GM18511 (cell line): ENCODE measurements around the gene ZIC1.

ENCODE experiments used
- ATAC-seq: cut with Tn5 transposase; IDR thresholded peaks from one replicate; pipeline ENCODE4 v1.9.1; 2021; ENCODE audit warnings: mild to moderate bottlenecking, moderate library complexity; ENCODE audit not compliant: unreplicated experiment

The ZIC1 gene

DNA sequence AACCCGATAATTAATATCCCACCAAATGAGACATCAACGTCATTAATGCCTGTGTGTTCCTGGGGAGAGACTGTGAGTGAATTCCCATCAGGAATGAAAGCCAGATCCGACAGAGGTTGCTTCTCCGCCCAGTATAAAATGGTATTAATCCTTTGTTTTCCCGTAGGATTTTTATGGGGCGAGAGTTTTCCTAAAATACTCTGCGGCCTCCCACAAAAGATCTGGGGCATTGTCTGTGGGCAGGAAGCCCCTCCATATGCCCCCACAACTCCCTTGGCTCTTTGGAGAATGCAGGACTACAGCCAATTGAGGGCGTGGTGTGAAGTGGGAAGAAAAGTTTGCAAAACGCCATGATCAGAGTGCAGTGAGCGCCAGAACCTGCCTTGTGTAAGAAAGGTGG lies 29.5 kb upstream of the ZIC1 start:
- ATAC-seq, result no peak

DNA sequence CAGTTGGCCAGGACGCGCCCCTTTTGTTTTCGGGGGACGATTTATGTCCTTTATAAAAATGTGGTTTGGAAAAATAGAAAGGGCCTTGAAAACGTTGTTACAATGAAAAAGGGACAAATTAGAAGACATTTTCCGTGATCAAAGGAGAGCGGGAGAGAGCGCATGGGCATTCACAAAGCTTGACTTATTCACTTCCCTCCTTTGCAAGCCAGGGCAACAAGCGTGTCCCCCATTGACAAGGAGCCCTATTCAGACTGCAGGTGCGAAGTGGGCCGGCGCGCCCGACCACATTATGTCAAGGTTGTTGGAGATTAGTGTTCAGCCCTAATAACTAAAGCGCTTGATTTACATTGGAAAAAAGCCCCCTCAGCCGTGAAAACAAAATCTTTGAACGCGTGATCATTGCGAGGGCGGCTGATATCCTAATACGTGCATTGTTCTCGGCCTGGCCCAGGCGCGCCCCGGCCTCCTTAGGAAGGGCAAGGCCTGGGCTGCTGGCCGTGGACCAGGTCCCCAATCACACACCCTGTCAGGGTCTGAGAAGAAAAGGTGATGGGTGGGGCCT lies 28.7 kb upstream of the ZIC1 start:
- no peak for ATAC-seq

DNA sequence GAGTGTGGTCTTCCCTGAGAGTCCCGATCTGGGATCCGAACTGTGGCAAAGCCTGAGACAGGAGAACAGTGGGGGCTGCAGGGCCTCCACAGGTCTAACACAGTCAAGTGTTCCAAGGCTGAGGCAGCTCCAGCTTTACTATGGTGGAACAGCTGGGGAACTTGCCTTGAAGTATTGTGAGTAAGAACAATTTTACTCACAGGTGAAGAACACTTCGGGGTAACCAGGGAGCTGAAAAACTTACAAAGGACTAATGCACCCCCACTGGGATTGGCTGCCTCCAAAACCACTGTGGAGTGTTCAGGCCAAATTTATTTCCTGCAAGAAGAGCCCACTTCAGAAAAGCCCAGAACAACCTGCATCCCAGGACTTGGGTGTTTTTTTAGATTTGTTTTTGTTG lies 28.2 kb upstream of the ZIC1 start:
- no peak for ATAC-seq

DNA sequence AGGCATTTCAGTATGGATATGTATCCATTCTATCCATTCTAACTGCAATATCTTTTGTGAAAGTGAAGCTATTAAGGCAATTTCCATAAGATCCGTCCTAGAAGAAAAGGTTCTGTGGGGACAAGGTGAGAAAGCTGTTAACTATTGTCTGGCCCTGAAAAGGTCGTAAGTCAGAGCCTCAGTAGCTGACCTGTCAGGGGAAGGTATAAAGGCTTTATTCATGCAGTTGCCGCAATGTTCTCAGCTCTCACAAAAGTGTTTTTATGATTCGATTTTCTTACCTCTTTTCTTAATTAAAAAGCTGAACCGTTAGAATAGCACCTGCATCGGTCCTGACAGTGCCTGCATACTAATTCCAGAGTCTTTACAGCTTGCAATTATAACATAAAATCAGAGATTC lies 27.6 kb upstream of the ZIC1 start:
- ATAC-seq, result no peak

DNA sequence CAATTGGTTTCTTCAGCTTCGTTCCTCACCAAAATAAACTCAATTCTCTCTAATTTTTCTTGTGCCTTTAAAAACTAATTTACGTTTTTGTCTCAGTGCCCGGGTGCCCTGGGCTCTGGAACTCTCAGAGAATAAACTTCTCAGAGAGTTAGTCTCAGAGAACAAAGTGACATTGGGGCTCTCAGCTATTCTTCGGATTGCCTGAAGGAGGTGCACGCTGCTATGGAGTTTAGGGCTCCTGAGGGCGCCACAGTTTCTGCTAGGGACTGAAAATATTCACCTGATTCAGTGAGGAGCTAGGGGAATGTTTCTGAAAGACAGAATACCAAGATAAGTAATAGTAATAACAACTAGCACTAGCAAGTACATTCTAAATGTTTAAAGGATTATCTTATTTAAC lies 25.5 kb upstream of the ZIC1 start:
- ATAC-seq, result no peak

DNA sequence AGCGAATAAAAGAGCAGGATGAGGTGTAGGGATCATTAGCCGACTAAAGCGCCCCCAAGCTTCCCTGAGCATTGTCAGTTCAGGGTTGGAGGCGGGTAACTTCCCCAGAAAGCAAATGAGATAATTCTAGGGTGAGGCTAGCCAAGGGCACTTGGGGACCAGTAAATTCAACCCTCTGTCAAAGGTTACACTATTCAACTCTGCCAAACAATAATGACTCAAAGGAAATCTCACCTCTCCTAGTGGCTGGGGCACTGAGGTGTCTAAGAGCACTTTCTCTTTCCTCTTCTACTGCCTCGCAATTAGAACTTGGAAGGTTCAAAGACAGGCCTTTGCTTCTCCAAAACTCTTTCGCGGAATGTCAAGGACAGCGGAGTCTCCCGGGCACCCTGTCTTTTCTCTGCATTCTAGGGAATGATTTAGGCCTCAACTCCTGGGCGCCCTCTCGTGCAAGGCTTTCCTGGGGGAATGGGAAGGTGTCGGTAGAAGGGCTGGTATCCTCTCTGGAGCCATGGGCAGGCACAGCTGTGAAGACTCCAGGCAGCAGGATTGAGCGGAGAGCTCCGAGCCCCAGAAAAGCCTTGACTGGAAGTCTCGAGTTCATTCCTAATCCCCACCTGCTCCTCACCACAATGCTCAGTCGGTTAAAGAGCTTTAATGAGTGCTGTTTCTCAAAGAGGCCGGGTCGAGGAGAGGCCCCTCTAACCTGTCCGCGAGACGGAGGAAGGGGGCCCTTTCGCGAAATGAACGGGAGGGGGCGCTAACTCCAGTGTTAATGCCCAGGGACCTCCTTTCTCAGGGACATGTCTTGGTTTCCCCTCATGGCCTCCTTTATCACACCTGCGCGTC lies 24.7 kb upstream of the ZIC1 start:
- ATAC-seq, result no peak

DNA sequence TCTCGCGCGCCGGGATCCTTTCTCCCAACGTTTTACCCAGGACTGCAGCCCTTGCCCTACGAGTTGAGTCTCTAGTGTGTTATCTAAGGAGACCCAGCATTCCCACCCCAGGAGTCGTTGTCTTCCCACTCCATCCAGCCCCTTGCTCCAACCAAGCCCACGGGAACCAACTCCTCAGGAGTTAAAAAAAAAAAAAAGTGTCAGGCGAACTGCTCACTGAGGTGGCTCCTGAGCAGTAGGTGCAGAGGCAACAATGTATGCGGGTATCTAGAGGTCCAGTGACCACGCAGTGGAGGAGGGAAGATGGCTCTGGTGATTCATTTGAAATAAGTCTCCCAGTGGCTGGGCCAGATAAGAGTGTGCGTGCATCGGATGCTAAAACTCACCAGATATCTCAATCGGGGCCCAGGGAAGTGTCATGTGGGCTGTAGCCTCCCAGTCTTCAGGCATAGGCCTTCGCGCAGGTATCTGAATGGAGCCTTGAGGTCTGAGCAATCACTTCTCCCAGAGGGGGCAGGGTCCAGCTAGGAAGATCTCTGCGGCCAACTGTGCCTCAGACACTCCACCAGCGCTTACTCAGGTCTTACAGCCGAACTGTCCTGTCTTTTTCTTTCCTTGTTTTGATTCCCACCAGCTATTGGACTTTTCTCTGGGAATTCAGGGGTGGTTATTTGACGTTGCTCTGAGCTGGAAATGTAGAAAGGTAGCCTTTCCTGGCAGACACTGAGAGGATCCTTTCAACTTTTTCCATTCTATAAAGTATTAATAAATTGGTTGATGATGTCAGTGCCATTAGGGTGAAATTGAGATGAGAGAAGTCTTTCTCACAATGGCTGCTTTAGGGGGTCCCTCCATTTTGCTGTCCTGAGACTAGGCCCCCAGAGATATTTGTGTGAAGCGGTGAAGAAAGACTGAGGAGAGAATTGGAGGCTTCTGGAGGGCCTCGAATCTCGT lies 23.8 kb upstream of the ZIC1 start:
- ATAC-seq, result no peak

DNA sequence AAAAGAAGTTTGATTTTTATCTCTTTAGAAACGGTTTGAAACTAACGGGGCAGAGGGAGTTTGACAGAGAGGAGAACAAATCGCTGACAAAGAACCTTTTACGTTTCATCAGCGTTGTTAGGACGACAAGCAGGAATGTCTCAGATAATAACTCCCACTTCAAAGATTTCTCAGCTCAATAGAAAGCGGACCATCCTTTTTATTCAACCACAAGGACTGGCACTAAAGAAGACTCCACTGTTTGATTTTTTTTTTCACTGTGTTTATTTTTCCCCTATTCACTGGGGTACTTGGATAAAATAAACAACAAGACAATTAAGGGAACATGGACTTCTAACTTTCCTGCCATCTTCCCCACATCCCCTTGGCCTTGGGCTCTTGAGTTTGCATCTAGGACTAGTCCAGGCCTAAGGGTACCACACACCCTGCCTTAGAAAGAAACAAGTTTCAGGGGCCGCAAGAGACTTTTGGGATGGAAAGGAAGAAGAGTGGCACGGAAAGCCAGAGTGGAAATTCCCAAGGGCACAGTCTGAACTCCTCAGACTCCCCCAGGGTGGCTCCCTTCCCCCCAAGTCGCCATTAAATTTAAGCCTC lies 21.8 kb upstream of the ZIC1 start:
- ATAC-seq, result no peak

DNA sequence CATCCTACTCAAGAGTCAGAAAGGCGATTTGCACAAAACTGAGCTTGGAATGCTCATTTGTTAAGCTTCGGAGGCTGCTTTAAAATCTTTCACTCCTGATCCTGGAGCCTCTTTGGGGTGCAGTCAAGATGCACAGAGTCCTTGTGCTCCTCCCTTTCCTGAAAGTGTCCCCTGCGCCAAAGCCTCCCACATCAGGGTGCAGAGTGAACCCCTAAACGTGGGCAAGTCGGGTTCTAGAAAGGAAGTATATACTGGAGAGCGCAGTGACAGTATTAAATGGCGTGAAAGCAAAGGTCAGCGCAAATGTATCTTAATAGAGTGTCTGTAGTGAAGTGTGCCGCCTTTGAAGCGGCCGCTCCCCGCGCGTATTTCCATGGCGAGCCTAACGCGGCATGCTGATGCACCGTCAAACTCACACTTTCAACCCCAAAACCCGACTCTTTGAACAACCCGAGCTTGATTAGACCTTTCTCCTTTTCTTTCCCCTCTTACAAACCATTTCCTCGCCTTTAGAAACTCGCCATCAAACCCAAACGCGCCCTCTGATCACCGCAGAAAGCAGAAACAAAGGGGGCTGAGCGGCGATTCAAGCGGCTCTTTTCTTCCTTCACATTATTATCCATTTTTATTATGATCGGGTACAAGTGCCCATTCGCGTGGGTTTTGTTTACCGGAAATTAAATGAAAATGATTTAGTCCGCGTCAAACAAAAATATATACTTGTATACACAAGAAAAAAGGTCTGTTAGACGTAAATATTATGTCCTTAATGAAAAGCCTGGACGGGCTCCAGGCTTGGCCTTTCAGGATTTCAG lies 21.1 kb upstream of the ZIC1 start:
- no peak for ATAC-seq

DNA sequence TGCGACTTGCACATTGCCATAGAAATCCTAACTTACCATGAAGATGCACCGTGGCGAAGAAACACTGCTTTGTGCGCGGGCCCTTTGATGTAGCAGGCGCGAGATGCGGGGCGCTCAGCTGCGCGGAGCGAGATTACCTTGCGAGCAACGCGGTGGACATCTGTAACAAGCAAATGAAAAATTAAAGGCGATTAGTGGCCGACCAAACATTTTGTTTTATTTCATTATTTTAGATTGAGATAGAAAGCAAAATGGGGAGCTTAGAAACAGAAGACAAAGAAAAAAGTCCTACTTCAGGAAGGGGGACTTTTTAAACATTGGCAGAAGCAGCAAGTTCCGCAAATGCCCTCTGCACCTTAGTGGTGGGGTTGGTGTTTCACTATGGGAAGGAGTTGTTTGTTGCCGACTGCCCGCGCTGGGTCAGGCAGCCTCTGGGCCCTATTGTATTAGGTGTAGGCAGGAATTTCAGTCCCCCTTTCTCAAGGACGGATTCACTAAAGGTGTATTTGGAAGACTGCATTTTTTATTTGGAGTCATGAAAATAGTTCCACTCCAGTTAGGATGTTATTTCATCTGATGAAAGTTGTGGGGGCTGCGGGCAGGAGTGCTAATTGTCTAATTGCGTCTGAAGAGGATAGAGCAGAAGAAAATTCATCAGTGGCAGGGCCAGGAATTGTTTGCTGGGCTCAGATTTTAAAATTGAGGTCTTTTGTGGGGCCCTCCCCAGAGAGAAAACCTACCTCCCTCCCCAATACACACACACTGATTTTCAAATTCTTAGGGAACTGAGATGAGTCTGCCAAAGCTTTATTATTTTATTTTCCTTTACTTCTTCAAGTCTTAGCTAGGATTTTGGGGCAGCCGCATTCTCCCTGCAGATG lies 20.2 kb upstream of the ZIC1 start:
- no peak for ATAC-seq

DNA sequence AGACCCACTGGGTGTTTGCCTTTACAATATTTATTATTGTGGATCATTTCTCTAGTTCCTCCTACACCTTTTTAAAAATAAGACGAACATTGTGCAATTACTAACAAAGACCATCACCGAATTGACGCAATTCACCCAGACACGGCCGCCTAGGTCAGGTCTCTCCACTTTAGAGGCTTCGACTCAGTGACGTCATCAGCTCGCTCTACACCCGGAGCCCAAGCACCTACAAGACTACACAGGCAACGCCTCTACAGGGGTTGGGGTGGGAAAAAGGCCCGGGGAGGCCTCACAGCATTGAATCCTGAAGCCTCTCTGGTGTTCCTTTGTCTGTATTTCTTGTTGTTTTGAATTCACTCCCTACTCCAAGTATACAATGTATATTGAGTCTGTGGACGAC lies 19.4 kb upstream of the ZIC1 start:
- no peak for ATAC-seq

DNA sequence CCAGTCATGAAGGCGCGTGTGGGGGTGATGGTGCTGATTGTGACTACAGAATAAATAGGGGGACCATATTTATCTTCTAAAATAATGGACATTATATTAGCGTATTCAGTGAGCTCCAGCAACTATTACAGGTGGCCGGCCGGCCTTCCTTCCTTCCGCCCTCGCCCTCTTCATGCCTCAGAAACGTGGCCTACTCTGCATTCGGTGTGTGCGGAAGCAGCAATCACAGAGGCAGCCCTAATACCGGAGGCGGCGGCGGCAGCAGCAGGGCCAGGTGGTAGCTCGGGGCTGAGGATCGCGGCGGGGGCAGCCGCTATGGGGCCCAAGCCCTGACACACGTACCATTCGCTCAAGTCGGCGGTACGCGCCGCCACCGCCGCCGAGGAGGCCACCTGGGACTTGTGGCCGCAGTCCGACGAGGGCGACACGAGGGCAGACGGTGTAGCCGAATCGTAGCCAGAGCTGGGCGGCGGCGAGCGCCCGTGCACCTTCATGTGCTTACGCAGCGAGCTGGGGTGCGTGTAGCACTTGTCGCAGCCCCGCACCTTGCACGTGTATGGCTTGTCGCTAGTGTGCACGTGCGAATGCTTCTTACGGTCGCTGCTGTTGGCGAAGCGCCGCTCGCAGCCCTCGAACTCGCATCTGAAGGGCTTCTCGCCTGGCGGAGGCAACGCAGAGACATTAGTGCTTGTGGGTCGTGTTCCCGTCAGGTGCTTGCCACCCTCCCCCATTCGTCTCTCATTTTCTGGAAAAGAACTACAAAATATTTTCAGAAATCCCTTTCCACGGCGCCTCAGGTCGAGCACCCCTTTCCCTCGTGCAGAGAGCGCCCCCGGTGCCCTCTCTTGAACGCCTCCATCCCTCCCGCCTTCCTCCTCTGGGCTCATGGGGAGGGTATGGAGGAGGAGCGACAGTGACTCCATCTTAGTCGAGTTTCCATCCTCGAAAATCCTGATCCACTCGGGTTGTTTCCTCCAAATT lies 18.3 kb upstream of the ZIC1 start:
- no peak for ATAC-seq

DNA sequence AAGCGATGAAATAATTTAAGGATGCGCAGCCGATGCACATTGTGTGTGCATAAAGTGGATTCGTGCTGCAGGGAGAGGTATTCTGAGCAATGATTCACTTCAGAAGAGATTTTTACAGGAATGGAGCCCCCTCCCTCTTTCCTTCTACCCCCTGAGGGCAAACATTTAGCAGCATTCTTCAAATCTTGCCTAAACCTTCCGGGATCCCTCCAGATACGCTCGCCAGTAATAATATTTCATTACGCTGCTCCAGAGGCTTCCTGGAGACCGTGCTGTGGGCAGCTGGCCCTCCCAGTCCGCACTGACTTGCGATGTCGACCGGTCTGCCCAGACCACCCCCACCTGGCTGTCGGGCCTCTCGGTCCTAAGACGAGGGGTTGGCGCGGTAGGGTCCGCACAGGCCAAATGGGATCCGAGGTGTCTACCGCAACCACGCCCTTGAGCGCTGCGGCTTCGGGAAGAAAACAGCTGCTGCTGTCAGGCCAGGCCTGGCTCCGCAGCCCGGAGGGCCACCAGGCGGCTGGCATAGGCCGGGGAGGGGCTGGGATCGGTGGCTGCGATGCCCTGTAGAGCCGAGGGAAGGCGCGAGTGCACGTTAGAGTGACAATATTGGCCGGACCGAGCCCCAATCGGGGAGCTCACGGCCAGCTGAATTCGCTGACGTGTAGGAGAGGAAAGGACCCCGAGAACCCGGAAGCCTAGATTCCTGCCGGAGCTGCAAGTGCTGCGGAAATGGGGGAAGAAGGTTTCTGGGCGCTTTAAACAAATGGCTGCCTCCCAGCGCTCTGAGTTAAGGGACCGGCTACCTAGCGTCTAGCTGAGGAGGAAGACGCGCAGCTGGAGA lies 17.2 kb upstream of the ZIC1 start:
- no peak for ATAC-seq

DNA sequence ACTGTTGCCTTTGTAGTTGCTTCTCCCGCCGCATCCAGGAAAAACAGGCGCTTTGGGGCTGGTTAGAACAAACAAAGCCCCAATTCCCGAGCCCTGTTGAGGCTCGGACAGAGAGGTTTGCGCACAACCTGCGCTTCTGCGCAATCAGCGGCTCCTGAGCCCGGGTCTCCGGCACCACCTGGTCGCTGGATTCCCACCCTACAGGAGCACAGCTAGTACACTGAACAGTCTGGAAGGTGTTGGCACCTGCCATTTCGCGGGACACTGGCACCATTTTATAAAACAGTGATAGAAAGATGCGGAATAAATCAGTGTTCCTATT lies 16.6 kb upstream of the ZIC1 start:
- ATAC-seq, result no peak

DNA sequence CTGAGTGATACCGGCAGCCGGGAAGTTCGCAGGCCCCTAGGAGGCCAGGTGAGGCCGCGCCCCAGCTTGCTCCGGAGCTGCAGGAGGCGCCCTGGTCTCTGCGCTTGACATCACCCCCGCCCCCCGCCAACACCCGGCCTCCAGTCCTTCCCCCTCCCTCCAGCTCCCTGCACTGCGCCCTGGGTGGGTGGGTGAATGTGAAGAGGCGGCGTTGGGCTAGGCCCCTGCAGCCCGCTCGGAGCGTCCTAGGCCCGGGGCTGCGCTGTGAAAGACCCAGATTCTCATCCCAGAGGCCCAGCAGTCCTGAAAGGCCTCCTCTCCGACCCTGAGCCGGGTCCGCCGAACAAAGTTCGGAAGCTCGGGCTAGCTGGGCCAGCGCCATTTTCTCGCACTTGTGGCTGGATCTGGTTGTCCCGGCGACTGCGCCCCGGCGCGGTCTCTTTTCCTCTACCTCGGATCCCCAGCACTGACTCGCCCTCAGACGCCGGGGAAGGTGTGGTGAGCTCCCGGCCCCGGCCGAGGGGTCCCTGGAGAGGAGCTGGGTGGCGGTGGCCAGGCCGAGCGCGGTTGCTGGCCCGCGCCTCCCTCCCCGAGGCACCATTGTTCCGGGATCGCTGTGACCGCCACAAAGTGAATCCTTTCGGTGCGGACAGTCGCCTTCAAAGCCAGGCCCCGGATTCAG lies 15.8 kb upstream of the ZIC1 start:
- no peak for ATAC-seq

DNA sequence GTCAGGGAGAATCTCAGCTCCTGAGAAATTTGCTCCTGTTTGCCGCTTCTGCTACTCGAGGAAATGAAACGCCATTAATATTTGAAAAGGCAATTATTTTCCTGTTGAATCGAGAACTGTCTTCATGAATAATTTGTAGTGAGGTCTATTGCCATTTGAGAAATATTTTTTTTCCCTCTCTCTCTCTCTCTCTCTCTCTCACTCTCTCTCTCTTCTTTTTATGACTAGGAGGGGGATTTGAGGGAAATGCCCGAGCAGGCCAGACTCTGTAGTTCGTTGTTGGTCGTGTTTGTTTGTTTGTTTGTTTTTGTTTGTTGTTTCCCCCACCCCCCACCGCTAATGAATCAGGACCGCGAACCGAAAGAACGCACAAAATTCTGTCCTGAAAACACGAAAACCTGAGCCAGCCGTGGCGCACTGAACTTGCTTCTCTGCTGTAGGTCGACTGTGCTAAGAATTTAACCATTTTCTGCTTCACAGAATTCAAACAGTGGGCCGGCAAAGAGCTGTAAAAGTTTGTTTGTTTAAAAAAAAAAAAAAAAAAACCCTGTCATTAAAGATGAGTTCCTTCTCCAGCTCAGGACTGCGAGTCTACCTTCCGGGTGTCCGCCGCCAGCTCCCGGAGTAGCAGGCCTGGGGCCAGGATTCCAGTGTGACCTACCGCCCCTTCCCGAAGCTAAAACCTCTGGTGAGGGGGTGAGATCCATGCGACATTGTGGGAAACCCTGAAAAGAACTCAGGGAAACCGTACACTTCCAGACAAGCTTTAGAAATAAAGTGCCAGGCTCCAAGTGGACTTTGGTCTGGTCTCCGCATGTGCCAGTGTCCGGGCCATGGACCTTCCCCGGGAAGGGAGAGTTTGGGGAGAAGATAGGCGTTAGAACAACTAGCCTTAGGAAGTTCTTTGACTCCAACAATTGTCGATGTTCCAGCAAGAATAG lies 15.0 kb upstream of the ZIC1 start:
- no peak for ATAC-seq
